Activated T-cell treated with anti-CD3 and anti-CD28 coated beads for 4 hours (primary cell): ENCODE results near the gene ITGB4.
A peak's percentile ranks its signal among the peaks of the same experiment; 100 is the strongest.
"Not testable (repeated sequence)": the region's sequence is repeated elsewhere in the genome, so short reads cannot be mapped to it uniquely, and the experiment has no call there.

Experiments used
- DNase-seq: peaks from one replicate; pipeline ENCODE4 v3.0.0-alpha.2; 2020

The ITGB4 gene

GRCh38 chr17:75754378-75755204 lies 33.3 kb downstream of the ITGB4 start:
- no peak for DNase-seq

- no peak for DNase-seq
Observed at GRCh38 chr17:75755205-75755901, 34.1 kb downstream of the ITGB4 start.

- no peak for DNase-seq
Observed at GRCh38 chr17:75755990-75756389, 34.7 kb downstream of the ITGB4 start.

- DNase-seq = no peak
Observed at GRCh38 chr17:75756451-75757085, 35.3 kb downstream of the ITGB4 start.

- no peak for DNase-seq
Observed at GRCh38 chr17:75757086-75757681, 35.9 kb downstream of the ITGB4 start.

GRCh38 chr17:75758131-75758905 lies 37.1 kb downstream of the ITGB4 start:
- no peak for DNase-seq

GRCh38 chr17:75759457-75759856 lies 38.2 kb downstream of the ITGB4 start:
- no peak for DNase-seq

- DNase-seq = not testable (repeated sequence)
Observed at GRCh38 chr17:75759978-75760640, 38.9 kb downstream of the ITGB4 start.

GRCh38 chr17:75762513-75763268 lies 41.4 kb downstream of the ITGB4 start:
- DNase-seq = no peak

- no peak for DNase-seq
Observed at GRCh38 chr17:75763269-75763607, 42.0 kb downstream of the ITGB4 start.

- DNase-seq = no peak
Observed at GRCh38 chr17:75763613-75764416, 42.6 kb downstream of the ITGB4 start.

GRCh38 chr17:75764417-75764710 lies 43.1 kb downstream of the ITGB4 start:
- no peak for DNase-seq

GRCh38 chr17:75764711-75765421 lies 43.6 kb downstream of the ITGB4 start, which contains the start of gene GALK1:
Gene GALK1, minus strand, starts transcription at chr17:75765192. Its CDS starts 56 bp downstream, at chr17:75765136.
- peak; percentile 58 for DNase-seq

GRCh38 chr17:75765981-75766380 lies 44.7 kb downstream of the ITGB4 start:
- no peak for DNase-seq

GRCh38 chr17:75767881-75768280 lies 46.6 kb downstream of the ITGB4 start:
- no peak for DNase-seq

GRCh38 chr17:75769536-75769935 lies 48.3 kb downstream of the ITGB4 start:
- DNase-seq = no peak

- DNase-seq = no peak
Observed at GRCh38 chr17:75771334-75772281, 50.3 kb downstream of the ITGB4 start.

GRCh38 chr17:75773121-75773807 lies 52.0 kb downstream of the ITGB4 start:
- DNase-seq = no peak
